Loucy (cell line): Measurements from ENCODE around the gene CYTH4.
A peak's percentile ranks its signal among the peaks of the same experiment; 100 is the strongest.

Experiments
- EZH2phosphoT487 ChIP-seq: fragments of 200-600 bp; IDR thresholded peaks from 2 replicates; pipeline ENCODE4 v1.6.1; 2018; ENCODE audit warnings: antibody characterized with exemption, mild to moderate bottlenecking, moderate library complexity, borderline replicate concordance
- TF ChIP-seq, protein P1 (sequence below): fragments of 200-600 bp; sonication (generic); conservative IDR thresholded peaks from 2 replicates; pipeline ENCODE4 v1.5.1; 2014; ENCODE audit warnings: mild to moderate bottlenecking, antibody characterized with exemption, low read length

GRCh38 chr22:37316875-37317371, 34.6 kb downstream of the CYTH4 start:
- TF ChIP-seq, protein P1, sequence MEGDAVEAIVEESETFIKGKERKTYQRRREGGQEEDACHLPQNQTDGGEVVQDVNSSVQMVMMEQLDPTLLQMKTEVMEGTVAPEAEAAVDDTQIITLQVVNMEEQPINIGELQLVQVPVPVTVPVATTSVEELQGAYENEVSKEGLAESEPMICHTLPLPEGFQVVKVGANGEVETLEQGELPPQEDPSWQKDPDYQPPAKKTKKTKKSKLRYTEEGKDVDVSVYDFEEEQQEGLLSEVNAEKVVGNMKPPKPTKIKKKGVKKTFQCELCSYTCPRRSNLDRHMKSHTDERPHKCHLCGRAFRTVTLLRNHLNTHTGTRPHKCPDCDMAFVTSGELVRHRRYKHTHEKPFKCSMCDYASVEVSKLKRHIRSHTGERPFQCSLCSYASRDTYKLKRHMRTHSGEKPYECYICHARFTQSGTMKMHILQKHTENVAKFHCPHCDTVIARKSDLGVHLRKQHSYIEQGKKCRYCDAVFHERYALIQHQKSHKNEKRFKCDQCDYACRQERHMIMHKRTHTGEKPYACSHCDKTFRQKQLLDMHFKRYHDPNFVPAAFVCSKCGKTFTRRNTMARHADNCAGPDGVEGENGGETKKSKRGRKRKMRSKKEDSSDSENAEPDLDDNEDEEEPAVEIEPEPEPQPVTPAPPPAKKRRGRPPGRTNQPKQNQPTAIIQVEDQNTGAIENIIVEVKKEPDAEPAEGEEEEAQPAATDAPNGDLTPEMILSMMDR: peak; percentile 84
- no peak for TF ChIP-seq EZH2phosphoT487
